Medulla oblongata (tissue), 1 donor: Measurements from ENCODE around the gene RASGRP2.
"Not testable (repeated sequence)": the region's sequence is repeated elsewhere in the genome, so short reads cannot be mapped to it uniquely, and the experiment has no call there.

Source experiments
- DNase-seq: peaks from one replicate; pipeline ENCODE4 v3.0.0-alpha.2; 2015; ENCODE audit errors: extremely low spot score

RASGRP2 gene

DNA sequence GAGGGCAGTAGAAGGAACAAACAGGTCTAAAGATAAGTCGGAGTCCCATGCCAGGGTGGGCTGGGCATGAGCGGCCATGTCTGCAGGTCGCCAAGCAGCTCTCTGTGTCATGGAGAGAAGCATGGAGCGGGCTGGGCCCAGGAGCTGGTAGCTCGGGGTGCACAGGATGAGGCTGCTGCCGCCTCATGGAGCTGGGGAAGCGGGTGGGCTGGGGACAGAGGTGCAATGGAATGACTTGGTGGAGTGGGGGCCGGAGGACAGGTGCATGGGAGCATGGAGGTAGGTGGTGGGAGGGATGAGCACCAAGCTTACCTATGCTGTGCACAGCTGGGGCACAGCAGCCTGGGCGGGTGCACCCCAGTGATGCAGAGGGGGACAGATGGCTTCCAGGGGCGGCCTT, 24.5 kb downstream of the RASGRP2 start:
- no peak for DNase-seq

DNA sequence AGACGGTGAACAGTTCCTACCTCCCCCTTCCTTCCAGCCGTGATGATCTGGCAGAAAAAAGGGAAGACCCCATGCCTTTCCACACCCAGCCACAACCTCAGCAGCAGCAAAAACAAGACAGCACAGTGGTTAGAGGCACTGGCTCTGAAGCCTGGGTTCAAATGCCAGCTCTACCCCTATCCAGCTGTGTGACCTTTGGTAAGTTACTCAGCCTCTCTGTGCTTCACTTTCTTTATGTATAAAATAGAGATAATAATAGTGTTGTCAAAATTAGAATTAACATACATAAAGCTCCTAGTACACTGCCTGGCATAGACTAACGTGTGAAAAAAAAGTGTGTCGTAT, 25.2 kb downstream of the RASGRP2 start:
- DNase-seq = no peak

GRCh38 chr11:64718084-64718779, 25.7 kb downstream of the RASGRP2 start:
- no peak for DNase-seq

- no peak for DNase-seq
These were observed 26.7 kb downstream of the RASGRP2 start for GRCh38 chr11:64717268-64717578.

DNA sequence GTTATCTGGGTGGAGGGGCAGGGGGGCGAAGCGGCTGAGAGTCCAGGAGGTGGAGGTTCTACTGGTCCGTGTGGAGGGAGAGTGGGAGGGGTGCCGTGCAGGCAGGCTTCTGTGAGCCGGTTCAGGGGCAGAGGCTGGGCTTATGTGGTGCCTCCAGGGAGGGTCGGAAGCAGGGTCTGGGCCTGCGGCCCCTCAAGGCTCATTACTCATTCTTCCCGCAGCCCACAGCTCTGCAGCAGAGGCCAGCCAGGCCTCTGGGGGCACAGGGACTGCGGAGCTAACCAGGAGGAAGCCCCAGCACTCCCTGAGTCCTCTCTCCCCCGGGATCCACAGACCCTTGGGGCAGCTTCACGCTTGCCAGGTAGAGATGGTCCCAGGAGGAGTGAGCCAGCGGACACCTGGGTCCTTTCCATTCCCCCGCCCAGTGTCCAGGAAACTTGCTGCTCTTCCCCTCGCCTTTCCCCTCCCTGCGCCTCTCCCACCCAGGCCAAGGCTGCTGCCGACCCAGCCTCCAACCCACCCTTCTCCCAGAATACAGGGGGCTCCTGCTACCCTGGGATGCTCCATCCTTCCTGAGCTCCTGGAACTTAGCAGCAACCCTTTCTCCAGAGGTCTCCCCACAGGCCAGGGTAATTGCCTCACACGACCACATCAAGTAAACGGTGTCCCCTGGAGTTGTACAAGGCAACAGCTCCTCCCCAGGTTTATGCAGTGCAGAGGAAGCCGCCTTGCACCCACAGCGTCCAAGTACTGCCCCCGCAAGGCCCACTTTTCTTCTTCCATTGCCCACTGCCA, 27.3 kb downstream of the RASGRP2 start:
- no peak for DNase-seq

DNA sequence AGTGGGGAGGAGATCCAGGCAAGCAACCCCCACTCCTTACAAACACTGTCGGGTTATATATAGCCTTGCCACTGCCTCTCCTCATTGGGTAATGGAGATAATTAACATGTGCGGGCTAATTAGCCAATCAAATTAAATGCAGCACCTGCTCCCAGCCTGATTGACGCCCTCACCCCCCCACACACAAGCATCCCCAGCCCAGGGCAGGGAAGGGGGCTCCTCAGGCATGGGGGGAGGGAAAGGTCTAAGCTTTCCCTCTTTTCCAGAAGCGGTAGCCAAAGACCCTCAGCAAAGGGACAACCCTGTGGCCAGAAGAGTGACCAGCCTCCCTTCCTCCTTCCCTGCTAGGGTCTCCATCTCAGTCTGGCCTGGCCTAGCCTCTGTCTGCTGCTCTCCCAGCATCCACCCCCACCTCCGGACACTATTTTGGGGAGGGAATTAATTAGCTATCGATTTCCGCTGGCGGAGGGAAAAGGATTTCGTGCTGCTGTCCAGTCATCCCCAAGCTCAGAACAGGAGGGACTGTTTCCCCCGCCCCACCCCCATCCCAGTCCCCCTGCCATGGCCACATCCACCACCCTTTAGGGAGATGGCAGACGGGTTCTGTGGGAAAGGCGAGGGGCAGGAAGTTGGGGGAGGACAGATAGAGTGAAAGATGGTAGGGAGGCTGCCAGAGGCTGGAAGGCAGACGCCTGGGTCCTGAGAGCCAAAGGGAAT, 28.0 kb downstream of the RASGRP2 start:
- no peak for DNase-seq

- no peak for DNase-seq
These were observed 28.8 kb downstream of the RASGRP2 start for GRCh38 chr11:64715110-64715509.

GRCh38 chr11:64714666-64715065, 29.3 kb downstream of the RASGRP2 start:
- no peak for DNase-seq

GRCh38 chr11:64713781-64714363, 30.1 kb downstream of the RASGRP2 start:
- no peak for DNase-seq

DNA sequence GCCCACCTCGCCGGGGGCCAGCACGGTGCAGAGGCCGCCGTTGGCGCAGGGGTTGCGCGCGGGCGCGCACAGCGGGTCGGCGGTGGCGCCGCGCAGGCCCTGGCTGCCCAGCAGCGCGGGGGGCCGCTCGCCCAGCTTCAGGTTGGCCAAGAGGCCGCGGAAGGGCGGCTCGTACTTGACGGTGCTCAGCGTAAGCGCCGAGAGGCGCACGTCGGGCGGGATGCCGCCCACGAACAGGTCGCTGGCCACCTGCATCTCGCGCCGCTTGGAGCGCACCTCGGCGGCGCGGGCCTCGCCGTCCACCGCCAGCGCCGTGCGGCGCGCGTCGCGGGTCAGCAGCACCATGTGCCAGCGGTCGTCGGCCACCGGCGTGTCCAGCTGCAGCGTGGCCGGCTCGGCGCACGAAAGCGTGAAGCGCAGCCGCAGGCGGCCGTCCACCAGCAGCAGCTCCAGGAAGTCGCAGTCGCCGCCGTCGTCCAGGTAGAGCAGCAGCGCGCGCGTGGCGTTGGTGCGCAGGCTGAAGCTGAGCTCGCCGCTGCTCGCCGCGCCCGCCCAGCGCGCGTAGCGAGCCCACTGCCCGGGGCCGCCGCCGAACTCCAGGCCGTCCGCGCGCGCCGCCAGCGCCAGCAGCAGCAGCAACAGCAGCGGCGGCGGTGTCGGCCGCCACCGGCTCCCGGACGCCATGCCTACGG, 30.8 kb downstream of the RASGRP2 start:
- no peak for DNase-seq

GRCh38 chr11:64712430-64713015, 31.4 kb downstream of the RASGRP2 start:
- DNase-seq = no peak

- DNase-seq = no peak
These were observed 32.0 kb downstream of the RASGRP2 start for GRCh38 chr11:64711956-64712362.

DNA sequence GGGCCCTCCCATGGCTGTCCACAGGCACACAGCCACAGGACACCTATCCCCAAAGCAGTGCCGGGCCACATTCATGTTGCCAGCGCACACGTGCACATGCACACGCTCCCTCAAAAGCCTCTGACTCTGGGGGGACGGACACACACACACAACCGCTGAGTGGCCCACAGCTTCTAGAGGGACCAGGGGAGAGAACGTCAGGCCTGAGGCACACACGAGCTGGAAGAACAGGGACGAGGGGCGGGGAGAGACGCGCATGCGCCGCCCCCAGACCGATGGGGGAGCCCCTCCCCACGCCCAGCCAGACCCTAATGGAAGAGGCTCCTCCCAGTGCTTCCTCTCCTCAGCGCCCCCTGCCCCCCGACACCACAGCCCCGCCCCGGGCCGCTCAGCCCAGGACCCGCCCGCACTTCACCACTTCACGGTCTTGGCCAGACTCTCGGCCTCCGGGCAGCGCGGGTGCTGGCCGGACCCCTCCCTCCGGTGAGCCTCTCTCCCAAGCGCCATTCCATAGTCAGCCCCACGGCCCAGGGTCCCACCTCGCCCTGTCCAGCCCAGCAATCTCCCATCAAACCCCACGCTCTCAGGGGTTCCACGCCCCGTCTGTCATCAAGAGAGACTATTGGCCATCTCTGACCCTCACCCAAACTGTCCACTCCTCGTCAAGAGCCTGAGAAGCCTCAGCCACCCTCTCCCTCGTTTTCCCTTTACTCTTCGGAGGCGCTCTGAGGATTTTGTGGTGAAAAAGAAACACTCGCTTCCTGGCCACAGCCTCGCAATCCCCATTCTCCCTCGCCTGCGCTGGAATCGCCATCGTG, 32.6 kb downstream of the RASGRP2 start:
- DNase-seq = no peak

DNA sequence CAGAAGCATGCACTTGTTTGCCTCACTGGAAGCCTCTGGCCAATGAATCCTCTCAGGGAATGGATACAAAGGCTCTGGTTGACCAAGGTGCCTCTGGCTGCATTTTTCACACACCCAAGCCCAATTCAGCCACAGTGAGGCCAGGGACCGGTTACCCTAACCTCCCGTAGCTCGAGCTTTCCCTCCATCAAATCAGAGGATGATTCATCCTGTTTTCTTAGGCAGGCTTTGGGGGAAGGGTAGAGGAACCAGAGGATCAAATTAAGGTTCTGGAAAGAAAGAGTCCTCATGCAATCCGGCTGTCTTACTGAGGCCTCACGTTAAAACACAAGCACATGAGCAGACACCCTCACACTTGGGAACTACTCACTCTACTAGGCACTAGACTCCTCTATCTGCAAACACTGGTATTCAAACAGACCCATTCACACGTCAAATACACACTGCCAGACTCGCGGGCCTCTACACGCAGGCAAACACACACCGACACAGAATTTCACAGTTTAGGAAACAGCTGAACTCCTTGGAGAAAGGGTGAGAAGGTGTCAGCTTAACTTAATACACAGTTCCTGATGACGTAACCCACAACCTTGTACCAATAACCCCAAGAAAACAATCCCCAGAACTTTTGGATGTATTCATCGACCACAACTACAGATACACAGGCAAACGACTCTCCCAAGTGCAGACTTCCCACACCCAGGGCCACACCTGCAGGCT, 33.4 kb downstream of the RASGRP2 start:
- no peak for DNase-seq

- DNase-seq = no peak
These were observed 38.4 kb downstream of the RASGRP2 start for GRCh38 chr11:64705501-64705900.

DNA sequence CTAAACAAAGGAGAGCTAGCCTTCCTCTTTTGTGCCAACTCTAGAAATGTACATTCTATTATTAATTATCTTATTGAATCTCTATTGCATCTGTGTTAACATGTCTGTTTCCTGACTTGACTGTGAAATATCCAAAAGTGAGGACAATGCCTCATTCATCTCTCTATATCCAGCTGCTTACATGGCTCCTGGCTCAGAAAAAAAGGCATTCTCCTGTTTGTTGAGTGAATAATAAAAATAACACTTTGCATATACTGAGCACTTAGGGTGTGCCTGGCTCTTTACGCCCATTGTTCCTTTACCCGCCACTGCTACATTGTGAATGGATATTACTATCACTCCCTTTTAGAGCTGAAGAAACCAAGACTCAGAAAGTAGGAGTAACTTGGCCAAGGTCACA, 40.9 kb downstream of the RASGRP2 start:
- DNase-seq = no peak

DNA sequence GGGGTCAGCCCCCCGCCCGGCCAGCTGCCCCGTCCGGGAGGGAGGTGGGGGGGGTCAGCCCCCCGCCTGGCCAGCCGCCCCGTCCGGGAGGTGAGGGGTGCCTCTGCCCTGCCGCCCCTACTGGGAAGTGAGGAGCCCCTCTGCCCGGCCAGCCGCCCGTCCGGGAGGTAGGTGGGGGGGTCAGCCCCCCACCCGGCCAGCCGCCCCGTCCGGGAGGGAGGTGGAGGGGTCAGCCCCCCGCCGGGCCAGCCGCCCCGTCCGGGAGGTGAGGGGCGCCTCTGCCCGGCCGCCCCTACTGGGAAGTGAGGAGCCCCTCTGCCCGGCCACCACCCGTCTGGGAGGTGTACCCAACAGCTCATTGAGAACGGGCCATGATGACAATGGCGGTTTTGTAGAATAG, 42.0 kb downstream of the RASGRP2 start:
- not testable (repeated sequence) for DNase-seq

DNA sequence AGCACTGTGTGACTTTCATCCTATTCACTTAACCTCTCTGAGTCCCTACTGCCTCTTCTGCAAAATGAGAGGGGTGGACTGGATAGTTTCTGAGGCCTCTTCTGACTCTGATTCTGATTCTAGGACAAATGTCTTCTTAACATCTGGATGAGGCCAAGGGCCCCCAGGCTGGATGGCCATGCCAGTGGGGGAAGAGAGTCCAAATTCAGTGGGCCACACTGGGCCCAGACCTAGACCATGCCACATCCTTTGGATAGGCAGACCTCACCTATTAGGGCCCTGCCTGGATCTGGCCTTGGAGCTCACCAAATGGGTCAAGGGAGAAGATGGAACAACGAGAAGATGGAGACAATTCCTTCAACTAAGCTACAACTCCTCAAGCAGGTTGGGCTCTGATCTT, 45.5 kb downstream of the RASGRP2 start:
- DNase-seq = no peak

DNA sequence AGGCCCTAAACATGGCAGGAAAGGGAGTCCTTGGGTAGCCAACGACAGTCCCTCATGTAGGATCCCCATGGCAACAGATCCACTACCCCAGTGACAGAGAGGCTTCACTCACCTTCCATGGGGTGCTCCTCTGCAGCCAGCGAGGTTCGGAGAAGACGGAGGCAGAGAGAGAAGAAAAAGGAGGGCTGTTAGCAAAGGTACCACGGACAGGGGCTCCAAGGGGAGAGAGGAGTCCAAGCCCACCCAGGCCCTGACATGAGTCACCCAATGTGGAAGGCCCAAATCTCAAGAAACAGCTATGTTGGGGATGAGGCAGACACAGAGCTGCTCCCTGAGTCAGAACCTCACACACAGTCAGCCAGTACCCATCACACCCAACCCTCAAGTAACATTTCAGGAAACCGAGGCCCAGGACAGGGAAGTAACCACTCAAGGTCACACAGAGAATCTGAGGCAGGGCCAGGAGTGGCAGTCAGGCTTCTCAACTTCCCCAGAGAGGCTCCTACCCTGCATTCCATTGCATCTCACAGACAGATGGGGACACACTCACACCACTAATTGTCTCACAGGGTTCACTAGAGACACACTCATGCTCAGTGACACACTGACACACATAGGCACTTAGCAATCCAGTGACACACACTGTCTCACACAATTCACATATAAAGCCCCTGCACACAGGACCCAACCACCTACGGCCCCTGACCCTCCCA, 46.1 kb downstream of the RASGRP2 start:
- DNase-seq = no peak
